HG02981 (cell line): ENCODE measurements around the gene TM6SF1.

Experiments used
- ATAC-seq: cut with Tn5 transposase; IDR thresholded peaks from one replicate; pipeline ENCODE4 v1.9.1; 2021; ENCODE audit warnings: mild to moderate bottlenecking, moderate library complexity; ENCODE audit not compliant: unreplicated experiment

TM6SF1 gene

GRCh38 chr15:83170474-83171165, 63.2 kb downstream of the TM6SF1 start:
- no peak for ATAC-seq

GRCh38 chr15:83174891-83175290, 67.4 kb downstream of the TM6SF1 start:
- no peak for ATAC-seq

GRCh38 chr15:83178390-83178789, 70.9 kb downstream of the TM6SF1 start:
- ATAC-seq = no peak

GRCh38 chr15:83178869-83179325, 71.5 kb downstream of the TM6SF1 start:
- no peak for ATAC-seq

- ATAC-seq = no peak
Observed at GRCh38 chr15:83185561-83185960, 78.1 kb downstream of the TM6SF1 start.
